Activated CD4-positive, alpha-beta memory T cell treated with anti-CD3 and anti-CD28 coated beads for 36 hours (primary cell): Measurements from ENCODE around the gene RBM33. TPM values are rescaled to one million over a fixed set of nuclear protein-coding genes. Genes with fewer than 3 reads are reported as not detected.

Source experiments
- CTCF ChIA-PET: fragments of 350-600 bp; sonication (Branson Sonifier 250); formaldehyde crosslinking; loops from one replicate; lab custom pipeline; 2021; ENCODE audit warnings: antibody characterized with exemption, inconsistent platforms; lab: Charles Lee
- POLR2A ChIA-PET: fragments of 350-600 bp; sonication (Branson Sonifier 250); formaldehyde crosslinking; loops from one replicate; lab custom pipeline; 2021; ENCODE audit warnings: antibody characterized with exemption; lab: Charles Lee
- DNase-seq: peaks from one replicate; pipeline ENCODE4 v3.0.0-alpha.2; 2020
- H3K27ac Mint-ChIP-seq: one replicate; pipeline ENCODE4 v1.8.0; 2021; ENCODE audit warnings: mixed read lengths
- H3K27me3 Mint-ChIP-seq: one replicate; pipeline ENCODE4 v1.8.0; 2021; ENCODE audit warnings: mixed read lengths
- H3K36me3 Mint-ChIP-seq: one replicate; pipeline ENCODE4 v1.8.0; 2021; ENCODE audit warnings: mixed read lengths
- H3K4me1 Mint-ChIP-seq: one replicate; pipeline ENCODE4 v1.8.0; 2021; ENCODE audit warnings: low read depth, mixed read lengths
- H3K4me3 Mint-ChIP-seq: one replicate; pipeline ENCODE4 v1.8.0; 2021; ENCODE audit warnings: mild to moderate bottlenecking, mixed read lengths
- H3K9me3 Mint-ChIP-seq: one replicate; pipeline ENCODE4 v1.8.0; 2021; ENCODE audit warnings: mixed read lengths
- intact Hi-C: fragments of 100-400 bp; cut with micrococcal nuclease; formaldehyde crosslinking; loops from one replicate; pipeline ENCODE4 v1.15.1; 2023
- total RNA-seq, 2 experiments: library from RNA; stranded (reverse); gene quantifications; one replicate each; pipeline ENCODE4 v1.2.3, GENCODE V29; 2021

Gene RBM33
- total RNA-seq, 2 experiments from 2014 or later, result 57.7 to 65.3 TPM

DNA sequence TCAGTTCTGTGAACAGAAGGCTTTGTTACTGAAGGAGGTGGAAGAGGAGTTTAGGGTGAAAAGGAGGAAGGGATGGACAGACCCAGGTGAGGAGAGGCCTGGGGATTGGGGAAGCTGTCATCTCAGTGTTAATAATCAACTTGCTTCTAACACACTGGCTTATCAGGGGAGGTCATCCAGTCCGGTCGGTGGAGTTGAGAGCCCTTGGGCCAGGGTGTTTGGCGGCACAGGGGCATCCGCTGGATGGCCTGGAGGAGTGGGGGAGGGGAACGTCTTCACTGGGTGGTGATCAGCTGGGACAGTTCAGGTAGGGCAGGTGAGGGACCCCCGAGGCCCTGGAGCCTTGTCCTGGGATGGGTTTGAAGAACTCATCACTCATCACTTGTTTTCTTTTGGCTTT, 133.9 kb downstream of the RBM33 start:
- intact Hi-C loops, result no loop called here
- H3K9me3 Mint-ChIP-seq, result no peaks in the 10 kb centered on the region
- no peaks in the 10 kb centered on the region for H3K4me1 Mint-ChIP-seq
- ChIA-PET CTCF (interaction anchor here (1.0 kb wide), 1 partner anchor 179 kb away, joined by 3 read pairs; no protein-coding TSS in a partner anchor), POLR2A (no interaction called here)
- peaks cover 61% of the 10 kb centered on the region for H3K36me3 Mint-ChIP-seq
- no peak overlapping the region for H3K4me3 Mint-ChIP-seq
- DNase-seq, result no peak
- no peaks in the 10 kb centered on the region for H3K27me3 Mint-ChIP-seq
- no peak overlapping the region for H3K27ac Mint-ChIP-seq

DNA sequence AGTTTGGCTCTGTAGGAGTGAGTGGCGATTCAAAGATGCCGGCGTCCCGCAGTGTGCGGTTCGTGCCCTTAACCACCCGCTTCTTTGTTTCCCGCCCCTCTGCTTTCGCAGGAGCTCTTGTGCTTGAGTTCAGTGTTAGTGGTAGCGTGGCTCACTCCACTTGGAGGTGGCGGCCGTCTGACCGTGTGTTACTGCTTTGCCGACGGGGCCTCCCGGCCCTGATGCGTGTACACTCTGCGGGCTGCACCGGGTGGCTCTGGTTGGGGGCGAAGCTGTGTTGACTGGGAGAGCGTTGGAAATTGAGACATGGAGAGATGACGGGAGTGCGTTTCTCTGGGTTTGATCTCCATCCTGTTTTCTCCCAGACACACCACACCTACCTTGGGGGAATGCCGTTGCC, 136.4 kb downstream of the RBM33 start:
- CTCF ChIA-PET, result no interaction called here

DNA sequence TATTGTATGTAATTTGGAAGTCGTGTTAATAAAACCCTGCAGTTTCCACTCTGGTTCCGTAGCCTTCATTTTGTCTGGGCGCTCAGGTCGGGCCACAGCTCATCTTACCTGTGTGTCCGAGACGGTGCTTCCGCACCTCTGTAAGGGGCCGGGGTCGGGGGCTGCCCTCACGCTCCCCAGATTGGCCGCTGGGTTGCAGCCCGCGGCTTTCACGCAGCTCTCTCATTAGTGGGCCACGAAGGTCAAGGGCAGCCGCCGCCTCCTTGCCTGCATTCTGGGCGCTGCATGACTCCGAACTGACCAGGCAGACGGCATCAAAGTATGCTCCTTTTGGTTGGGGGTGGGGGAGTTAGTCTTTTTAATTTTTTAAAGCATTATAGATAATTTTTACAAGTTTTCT, 137.0 kb downstream of the RBM33 start:
- intact Hi-C loops, result no loop called here
- Mint-ChIP-seq H3K4me1 (peaks cover 5% of the 10 kb centered on the region), H3K9me3 (no peaks in the 10 kb centered on the region), H3K27me3 (no peaks in the 10 kb centered on the region), H3K36me3 (peaks cover 45% of the 10 kb centered on the region), H3K27ac (no peak overlapping the region), H3K4me3 (no peak overlapping the region)
- no peak for DNase-seq
- ChIA-PET CTCF (interaction anchor here (0.6 kb wide), 1 partner anchor 8 kb away, joined by 3 read pairs; no protein-coding TSS in a partner anchor), POLR2A (no interaction called here)

More for the DNA sequence above, 136.4 kb downstream of the RBM33 start:
- H3K4me3 Mint-ChIP-seq, result no peak overlapping the region
- peaks cover 46% of the 10 kb centered on the region for H3K36me3 Mint-ChIP-seq
- peaks cover under 1% of the 10 kb centered on the region for H3K4me1 Mint-ChIP-seq
- H3K27me3 Mint-ChIP-seq, result no peaks in the 10 kb centered on the region
- no peak for DNase-seq
- POLR2A ChIA-PET, result no interaction called here
- intact Hi-C loops, result no loop called here
- no peaks in the 10 kb centered on the region for H3K9me3 Mint-ChIP-seq
- H3K27ac Mint-ChIP-seq, result no peak overlapping the region

DNA sequence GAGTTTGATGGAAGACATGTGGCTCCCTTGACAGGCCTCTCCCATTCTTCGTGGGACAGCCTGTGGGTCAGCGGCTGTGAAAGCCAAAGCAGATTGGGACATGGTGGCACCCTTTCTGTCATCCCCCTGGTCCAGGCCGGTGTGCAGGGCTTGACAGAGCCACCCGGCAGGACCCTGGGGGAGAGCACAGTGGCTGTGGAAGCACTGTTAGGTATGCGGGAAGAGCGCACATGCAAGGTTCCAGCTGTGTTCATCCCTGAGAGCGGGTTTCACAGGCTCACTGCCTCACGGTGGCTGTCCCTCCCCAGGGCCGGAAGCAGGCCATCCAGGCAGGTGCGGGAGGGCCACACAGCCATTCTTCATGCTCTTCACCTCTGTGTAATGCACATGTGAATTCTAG, 138.0 kb downstream of the RBM33 start:
- peaks cover 39% of the 10 kb centered on the region for H3K36me3 Mint-ChIP-seq
- CTCF ChIA-PET, result no interaction called here
- no peaks in the 10 kb centered on the region for H3K9me3 Mint-ChIP-seq

DNA sequence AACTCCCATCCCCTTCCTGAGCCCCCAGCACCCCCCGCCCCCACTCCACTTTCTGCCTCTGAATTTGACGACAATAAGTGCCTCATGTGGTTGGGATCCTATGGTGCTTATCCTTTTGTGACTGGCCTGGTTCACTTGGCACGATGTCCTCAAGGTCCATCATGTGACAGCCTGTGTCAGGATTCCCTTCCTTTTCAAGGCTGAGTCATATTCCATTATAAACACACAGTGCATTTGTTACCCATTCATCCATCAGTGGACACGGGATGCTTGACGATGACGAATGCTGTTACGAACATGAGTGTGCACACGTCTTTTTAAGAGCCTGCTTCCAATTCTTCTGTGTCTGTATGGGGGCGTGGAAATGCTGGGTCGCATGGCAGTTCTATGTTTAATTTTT, 141.1 kb downstream of the RBM33 start:
- intact Hi-C loops, result no loop called here
- H3K9me3 Mint-ChIP-seq, result no peaks in the 10 kb centered on the region
- CTCF ChIA-PET, result interaction anchor here (1.3 kb wide), 1 partner anchor 187 kb away, joined by 4 read pairs; no protein-coding TSS in a partner anchor

More for the DNA sequence above, 138.0 kb downstream of the RBM33 start:
- Mint-ChIP-seq H3K4me1 (peaks cover 5% of the 10 kb centered on the region), H3K4me3 (no peak overlapping the region), H3K27ac (no peak overlapping the region), H3K27me3 (no peaks in the 10 kb centered on the region)
- no peak for DNase-seq
- POLR2A ChIA-PET, result no interaction called here
- intact Hi-C loops, result no loop called here

DNA sequence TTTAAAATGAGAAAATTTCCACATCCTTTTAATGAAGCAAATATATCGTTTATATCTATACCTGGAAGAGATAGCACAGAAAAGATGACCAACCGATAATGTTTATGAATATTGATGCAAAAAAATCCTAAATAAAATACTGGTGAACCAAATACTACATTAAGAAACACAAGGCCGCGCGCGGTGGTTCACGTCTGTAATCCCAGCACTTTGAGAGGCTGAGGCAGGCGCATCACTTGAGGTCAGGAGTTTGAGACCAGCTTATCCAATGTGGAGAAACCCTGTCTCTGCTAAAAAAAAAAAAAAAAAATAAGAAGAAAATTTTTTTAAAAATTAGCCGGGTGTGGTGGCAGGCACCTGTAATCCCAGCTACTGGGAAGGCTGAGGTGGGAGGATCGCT, 142.0 kb downstream of the RBM33 start:
- Mint-ChIP-seq H3K9me3 (no peaks in the 10 kb centered on the region), H3K4me3 (no peak overlapping the region), H3K27me3 (peaks cover 2% of the 10 kb centered on the region), H3K4me1 (peaks cover 9% of the 10 kb centered on the region), H3K36me3 (peaks cover 17% of the 10 kb centered on the region), H3K27ac (no peak overlapping the region)
- intact Hi-C loops, result no loop called here
- ChIA-PET CTCF (no interaction called here), POLR2A (no interaction called here)
- no peak for DNase-seq

More for the DNA sequence above, 141.1 kb downstream of the RBM33 start:
- Mint-ChIP-seq H3K27me3 (peaks cover 2% of the 10 kb centered on the region), H3K36me3 (peaks cover 26% of the 10 kb centered on the region), H3K4me1 (peaks cover 9% of the 10 kb centered on the region), H3K4me3 (no peak overlapping the region), H3K27ac (no peak overlapping the region)
- DNase-seq, result no peak
- POLR2A ChIA-PET, result no interaction called here

DNA sequence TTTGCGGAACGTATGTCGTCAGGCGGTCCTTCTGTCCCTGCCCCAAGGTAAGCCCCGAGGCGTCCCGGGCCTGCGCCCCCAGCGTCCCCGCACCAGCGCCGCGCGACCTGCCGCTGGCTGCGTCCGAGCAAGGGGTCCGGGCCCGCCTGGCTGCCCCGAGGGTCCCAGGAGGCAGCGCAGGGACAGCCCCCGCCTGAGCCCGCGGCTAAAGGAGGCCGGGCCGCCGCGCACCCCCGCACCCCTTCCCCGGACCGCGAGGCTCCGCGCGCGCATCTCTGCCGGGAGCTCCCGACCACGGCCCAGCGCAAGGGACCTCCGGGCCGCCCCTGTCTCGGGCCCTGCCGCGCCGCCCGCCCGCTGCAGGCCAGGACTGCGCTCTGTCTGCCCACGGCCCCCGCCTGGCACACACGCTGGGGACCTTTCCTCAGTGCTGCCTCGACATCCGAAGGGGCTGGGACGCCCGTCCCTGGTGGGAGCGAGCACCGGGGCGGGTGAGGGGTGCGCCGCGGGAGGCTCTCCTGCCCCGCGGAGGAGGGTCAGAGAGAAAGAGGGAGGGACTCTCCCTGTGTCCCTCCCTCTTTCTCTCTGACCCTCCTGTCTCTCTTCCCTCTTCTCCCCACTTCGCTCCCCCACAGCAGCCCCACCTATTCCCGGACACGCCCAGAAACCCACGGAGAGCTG, 142.8 kb downstream of the RBM33 start:
- Mint-ChIP-seq H3K36me3 (peaks cover 14% of the 10 kb centered on the region), H3K27ac (no peak overlapping the region), H3K4me1 (peaks cover 9% of the 10 kb centered on the region), H3K27me3 (peaks cover 2% of the 10 kb centered on the region), H3K4me3 (no peak overlapping the region), H3K9me3 (no peaks in the 10 kb centered on the region)
- CTCF ChIA-PET, result no interaction called here
- no peak for DNase-seq
- intact Hi-C loops, result no loop called here
- POLR2A ChIA-PET, result no interaction called here

DNA sequence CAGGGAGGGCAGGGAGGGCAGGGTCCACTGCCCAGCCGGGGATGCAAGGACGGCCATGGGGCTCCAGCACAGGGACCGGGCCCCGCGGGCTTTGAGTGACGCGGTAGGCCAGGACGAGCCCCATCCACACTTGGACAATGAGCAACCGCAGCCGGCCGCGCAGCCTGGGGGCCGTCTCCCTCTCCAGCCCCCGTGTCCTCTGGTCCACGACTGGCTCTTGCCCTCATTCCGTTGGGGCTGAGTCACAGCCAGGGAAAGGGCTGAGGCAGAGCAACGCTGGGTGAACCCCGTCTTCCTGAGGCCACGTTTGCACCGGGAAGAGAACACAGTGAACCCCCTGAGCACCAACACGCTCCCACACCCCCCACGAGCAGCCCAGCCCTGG, 144.1 kb downstream of the RBM33 start:
- Mint-ChIP-seq H3K4me1 (peaks cover 9% of the 10 kb centered on the region), H3K4me3 (no peak overlapping the region), H3K9me3 (no peaks in the 10 kb centered on the region), H3K27ac (no peak overlapping the region), H3K36me3 (peaks cover 9% of the 10 kb centered on the region), H3K27me3 (peaks cover 2% of the 10 kb centered on the region)
- no peak for DNase-seq
- intact Hi-C loops, result no loop called here
- ChIA-PET POLR2A (no interaction called here), CTCF (no interaction called here)

DNA sequence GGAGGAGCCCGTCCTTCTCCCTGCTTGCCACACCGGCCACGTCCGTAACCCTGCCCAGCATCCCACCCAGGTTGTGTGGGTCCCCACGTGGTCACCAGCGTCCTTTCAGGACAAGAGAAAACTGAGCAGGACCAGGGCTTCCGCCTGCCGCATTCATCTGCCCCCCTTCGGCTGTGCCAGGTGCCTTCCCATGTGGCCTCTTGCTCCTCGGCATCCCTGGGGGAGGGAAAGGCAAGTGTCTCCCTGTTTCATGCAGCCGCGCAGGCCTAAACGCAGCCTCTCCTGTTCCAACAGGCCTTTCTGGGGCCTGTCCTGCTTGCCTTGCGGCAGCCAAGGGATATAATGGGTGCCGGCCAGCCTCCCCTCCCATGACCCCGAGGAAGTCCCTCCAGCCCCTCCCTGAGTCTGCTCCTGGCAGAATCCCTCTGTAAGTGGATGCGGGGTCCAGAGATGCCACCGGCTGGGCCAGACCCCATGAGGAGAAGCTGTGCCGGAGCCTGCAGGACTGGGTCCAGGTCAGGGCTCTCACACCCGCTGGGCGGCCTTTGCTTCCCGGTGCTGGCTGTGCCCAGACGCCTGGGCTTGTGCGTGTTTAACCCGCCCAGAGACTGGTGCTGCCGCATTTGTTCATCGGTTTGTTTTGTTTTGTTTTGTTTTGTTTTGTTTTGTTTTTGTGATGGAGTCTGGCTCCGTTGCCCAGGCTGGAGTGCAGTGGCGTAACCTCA, 144.7 kb downstream of the RBM33 start:
- Mint-ChIP-seq H3K36me3 (peaks cover 7% of the 10 kb centered on the region), H3K4me3 (no peak overlapping the region), H3K4me1 (peaks cover 9% of the 10 kb centered on the region), H3K27me3 (peaks cover 2% of the 10 kb centered on the region), H3K9me3 (no peaks in the 10 kb centered on the region), H3K27ac (no peak overlapping the region)
- ChIA-PET POLR2A (no interaction called here), CTCF (no interaction called here)
- intact Hi-C loops, result no loop called here
- DNase-seq, result no peak

DNA sequence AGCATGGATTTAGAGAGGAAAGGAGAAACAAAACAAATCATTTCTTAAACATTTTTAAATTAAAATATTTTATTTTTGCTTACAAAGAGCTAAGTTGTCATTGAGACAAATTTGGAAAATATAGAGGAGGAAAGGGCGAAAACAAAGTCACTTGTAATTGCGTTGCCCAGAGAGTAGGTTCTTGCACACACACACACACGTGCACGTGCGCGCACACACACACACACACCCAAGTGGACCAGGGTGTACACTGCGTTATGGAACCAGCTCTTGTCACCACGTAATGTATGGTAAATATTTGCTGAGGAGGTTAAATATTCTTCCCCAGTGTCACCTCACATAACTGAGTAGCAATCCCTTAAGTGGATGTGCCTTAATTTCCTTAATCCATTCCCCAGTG, 146.2 kb downstream of the RBM33 start:
- no peaks in the 10 kb centered on the region for H3K9me3 Mint-ChIP-seq
- H3K4me1 Mint-ChIP-seq, result peaks cover 9% of the 10 kb centered on the region
- CTCF ChIA-PET, result interaction anchor here (1.1 kb wide), 1 partner anchor 192 kb away, joined by 3 read pairs; no protein-coding TSS in a partner anchor
- intact Hi-C loops, result no loop called here
- peaks cover 2% of the 10 kb centered on the region for H3K36me3 Mint-ChIP-seq
- no peak overlapping the region for H3K27ac Mint-ChIP-seq
- POLR2A ChIA-PET, result no interaction called here
- no peak for DNase-seq
- H3K4me3 Mint-ChIP-seq, result no peak overlapping the region
- peaks cover 3% of the 10 kb centered on the region for H3K27me3 Mint-ChIP-seq

DNA sequence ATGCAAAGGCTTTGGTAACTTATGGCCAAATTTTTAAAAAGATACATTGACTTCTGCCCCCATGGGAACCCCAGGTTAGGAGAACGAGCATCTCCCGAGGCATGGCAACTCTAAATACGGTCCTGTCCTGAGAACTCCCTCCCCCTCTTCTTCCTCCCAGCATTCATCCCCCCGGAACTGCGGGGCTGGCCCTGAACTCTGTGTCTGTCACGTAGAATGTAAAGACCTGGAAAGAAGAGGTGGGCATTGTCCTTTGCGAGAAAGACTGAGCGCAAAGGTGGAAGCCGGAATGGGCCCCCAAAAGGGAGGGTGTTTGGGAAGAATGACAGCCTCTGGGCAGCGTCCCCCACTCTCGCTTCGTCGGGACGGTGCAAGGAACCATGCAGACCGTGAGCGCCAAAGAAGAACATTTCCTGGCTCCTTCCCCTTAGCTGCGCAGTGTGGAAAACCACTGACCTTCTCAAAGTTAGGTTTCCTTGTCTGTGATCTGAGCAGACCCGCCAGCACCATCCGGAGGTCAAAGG, 146.8 kb downstream of the RBM33 start:
- no peak overlapping the region for H3K4me3 Mint-ChIP-seq
- ChIA-PET CTCF (no interaction called here), POLR2A (no interaction called here)
- H3K27ac Mint-ChIP-seq, result no peak overlapping the region
- H3K4me1 Mint-ChIP-seq, result peaks cover 5% of the 10 kb centered on the region
- peaks cover 4% of the 10 kb centered on the region for H3K27me3 Mint-ChIP-seq
- H3K9me3 Mint-ChIP-seq, result no peaks in the 10 kb centered on the region
- no peak for DNase-seq
- intact Hi-C loops, result no loop called here
- H3K36me3 Mint-ChIP-seq, result no peaks in the 10 kb centered on the region

DNA sequence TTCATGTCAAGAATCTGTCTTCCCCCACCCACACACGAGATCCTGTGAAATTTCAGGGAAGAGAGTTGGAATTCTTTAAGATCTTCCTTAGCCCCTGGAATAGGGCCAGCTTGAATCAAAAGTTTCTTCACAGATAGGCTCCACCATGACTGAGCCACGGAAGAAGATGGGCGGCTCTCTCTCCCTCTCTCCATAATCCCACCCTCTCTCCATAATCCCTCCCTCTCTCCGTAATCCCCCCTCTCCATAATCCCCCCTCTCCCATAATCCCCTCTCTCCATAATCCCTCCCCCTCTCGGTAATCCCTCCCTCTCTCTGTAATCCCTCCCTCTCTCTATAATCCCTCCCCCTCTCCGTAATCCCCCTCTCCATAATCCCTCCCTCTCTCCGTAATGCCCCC, 147.4 kb downstream of the RBM33 start:
- no peak overlapping the region for H3K4me3 Mint-ChIP-seq
- POLR2A ChIA-PET, result no interaction called here
- no peaks in the 10 kb centered on the region for H3K9me3 Mint-ChIP-seq
- no peaks in the 10 kb centered on the region for H3K36me3 Mint-ChIP-seq
- H3K27ac Mint-ChIP-seq, result no peak overlapping the region
- CTCF ChIA-PET, result no interaction called here
- intact Hi-C loops, result no loop called here
- peaks cover 4% of the 10 kb centered on the region for H3K27me3 Mint-ChIP-seq
- no peak for DNase-seq
- peaks cover 4% of the 10 kb centered on the region for H3K4me1 Mint-ChIP-seq
